Ishikawa (cell line): Measurements from ENCODE around the gene SALL1.

Experiments
- CEBPB ChIP-seq: IDR thresholded peaks from 2 replicates; pipeline ENCODE4 v1.6.1; 2012
- CREB1 ChIP-seq: IDR thresholded peaks from 2 replicates; pipeline ENCODE4 v1.6.1; 2012; ENCODE audit warnings: low read depth
- EGR1 ChIP-seq: IDR thresholded peaks from 2 replicates; pipeline ENCODE4 v1.6.1; 2012
- EP300 ChIP-seq: IDR thresholded peaks from 2 replicates; pipeline ENCODE4 v1.6.1; 2012; ENCODE audit warnings: borderline replicate concordance
- FOXM1 ChIP-seq: IDR thresholded peaks from 2 replicates; pipeline ENCODE4 v1.6.1; 2012; ENCODE audit warnings: low read depth, borderline replicate concordance
- MAX ChIP-seq: IDR thresholded peaks from 2 replicates; pipeline ENCODE4 v1.6.1; 2012
- NFIC ChIP-seq: IDR thresholded peaks from 2 replicates; pipeline ENCODE4 v1.6.1; 2012
- RAD21 ChIP-seq: IDR thresholded peaks from 2 replicates; pipeline ENCODE4 v1.6.1; 2012; ENCODE audit warnings: low read depth
- REST ChIP-seq: IDR thresholded peaks from 2 replicates; pipeline ENCODE4 v1.6.1; 2012; ENCODE audit warnings: low read depth, mild to moderate bottlenecking
- TAF1 ChIP-seq: IDR thresholded peaks from 2 replicates; pipeline ENCODE4 v1.6.1; 2012; ENCODE audit warnings: low read depth, mild to moderate bottlenecking
- TEAD4 ChIP-seq: IDR thresholded peaks from 2 replicates; pipeline ENCODE4 v1.6.1; 2012
- USF1 ChIP-seq: IDR thresholded peaks from 2 replicates; pipeline ENCODE4 v1.6.1; 2012
- YY1 ChIP-seq: IDR thresholded peaks from 2 replicates; pipeline ENCODE4 v1.6.1; 2012; ENCODE audit warnings: low read depth
- ZBTB7A ChIP-seq: IDR thresholded peaks from 2 replicates; pipeline ENCODE4 v1.6.1; 2012; ENCODE audit warnings: low read depth

GRCh38 chr16:51125992-51126391 is 25.1 kb downstream of the SALL1 start:
- TF ChIP-seq EP300 (no peak), MAX (no peak), USF1 (no peak), EGR1 (no peak), FOXM1 (no peak), CEBPB (no peak), TEAD4 (no peak), YY1 (no peak), ZBTB7A (no peak), REST (no peak), CREB1 (no peak), TAF1 (no peak), RAD21 (no peak), NFIC (no peak)
